MG63 (cell line): ENCODE measurements around the gene PRDM15. TPM values are rescaled to one million over a fixed set of nuclear protein-coding genes. Genes with fewer than 3 reads are reported as not detected.

Source experiments
- DNase-seq: peaks from one replicate; pipeline ENCODE4 v3.0.0-alpha.2; 2020
- H3K27me3 ChIP-seq: fragments of 250-450 bp; sonication (Bioruptor Pico); 2 replicates; pipeline ENCODE4 v1.5.1; 2020; ENCODE audit warnings: mild to moderate bottlenecking, moderate library complexity
- H3K36me3 ChIP-seq: fragments of 250-450 bp; sonication (Bioruptor Pico); 2 replicates; pipeline ENCODE4 v1.5.1; 2020; ENCODE audit warnings: mild to moderate bottlenecking, moderate library complexity
- H3K4me3 ChIP-seq: fragments of 250-450 bp; sonication (Bioruptor Pico); 2 replicates; pipeline ENCODE4 v1.5.1; 2020; ENCODE audit warnings: mild to moderate bottlenecking, moderate library complexity
- H3K9me3 ChIP-seq: fragments of 250-450 bp; sonication (Bioruptor Pico); 2 replicates; pipeline ENCODE4 v1.5.1; 2020; ENCODE audit warnings: mild to moderate bottlenecking, moderate library complexity
- total RNA-seq: library from RNA; depleted of rRNA; stranded (reverse); fragments of >200 nt; shearing (Covaris generic); gene quantifications from 2 replicates; pipeline ENCODE4 v1.2.3, GENCODE V29; 2014; ENCODE audit warnings: low replicate concordance

The PRDM15 gene
- total RNA-seq, 1 experiment from 2014 or later: 7.8 TPM

DNA sequence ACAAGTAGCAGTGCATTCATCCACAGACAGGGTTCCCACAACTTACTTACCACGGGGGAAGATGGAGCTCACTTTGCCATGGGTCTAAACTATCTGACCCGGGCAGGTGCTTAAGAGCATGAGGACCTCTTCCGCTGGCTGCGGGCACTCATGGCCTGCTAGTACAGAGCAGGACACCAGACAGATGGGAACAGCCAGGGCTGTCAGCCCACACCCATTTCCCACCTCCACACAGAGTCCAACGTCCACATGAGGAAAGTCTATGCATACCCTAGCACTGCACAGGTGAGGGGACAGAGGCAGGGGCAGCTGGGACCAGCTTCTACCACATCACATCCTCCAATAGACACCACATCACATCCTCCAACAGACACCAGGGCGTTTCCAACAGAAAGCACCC, 35.8 kb upstream of the PRDM15 start:
- no peak overlapping the region for H3K4me3 ChIP-seq
- no peak for DNase-seq
- no peaks in the 10 kb centered on the region for H3K9me3 ChIP-seq
- H3K36me3 ChIP-seq: peaks cover 67% of the 10 kb centered on the region
- H3K27me3 ChIP-seq: no peaks in the 10 kb centered on the region

DNA sequence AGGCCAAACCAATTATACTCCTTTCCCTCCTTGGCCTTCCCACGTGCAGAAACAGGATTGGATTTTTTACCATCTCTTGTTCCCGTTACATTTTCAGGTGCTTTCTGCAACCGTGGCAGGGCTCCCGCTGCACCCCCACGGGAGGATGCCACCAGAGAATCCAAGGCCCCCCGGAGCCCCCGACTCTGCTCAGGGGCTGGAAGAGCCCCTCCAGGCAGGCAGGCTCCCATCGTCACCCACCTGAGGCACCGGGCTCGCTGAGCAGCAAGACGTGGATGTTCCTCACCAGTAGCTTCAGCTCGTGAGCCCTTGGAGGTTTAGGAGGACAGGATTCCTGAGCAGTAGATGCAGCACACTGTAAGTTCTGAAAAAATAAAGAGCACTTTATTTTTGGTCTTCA, 35.2 kb upstream of the PRDM15 start:
- peaks cover 69% of the 10 kb centered on the region for H3K36me3 ChIP-seq

DNA sequence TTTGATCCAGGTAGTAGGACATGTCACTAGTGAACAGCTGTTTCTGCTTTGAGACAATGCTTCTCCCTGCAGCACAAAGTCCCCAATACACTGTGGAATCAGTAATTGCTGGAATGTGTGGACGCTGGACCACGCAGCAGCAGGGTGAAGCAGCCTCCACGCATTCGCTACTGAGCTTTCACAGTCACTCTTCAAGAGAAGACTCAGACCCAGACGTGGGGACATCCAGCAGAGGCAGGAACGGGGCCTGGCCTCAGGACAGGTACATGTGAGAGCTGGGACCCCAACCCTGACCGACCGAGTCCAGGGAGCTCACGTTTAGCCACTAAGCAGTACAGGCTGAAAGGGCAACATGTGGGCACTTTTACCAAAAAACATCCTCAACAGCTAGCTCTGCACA, 34.1 kb upstream of the PRDM15 start:
- peaks cover 75% of the 10 kb centered on the region for H3K36me3 ChIP-seq
- H3K4me3 ChIP-seq: no peak overlapping the region
- no peaks in the 10 kb centered on the region for H3K27me3 ChIP-seq
- no peak for DNase-seq
- no peaks in the 10 kb centered on the region for H3K9me3 ChIP-seq

More for the DNA sequence above, 35.2 kb upstream of the PRDM15 start:
- Histone ChIP-seq H3K4me3 (no peak overlapping the region), H3K9me3 (no peaks in the 10 kb centered on the region), H3K27me3 (no peaks in the 10 kb centered on the region)
- no peak for DNase-seq

DNA sequence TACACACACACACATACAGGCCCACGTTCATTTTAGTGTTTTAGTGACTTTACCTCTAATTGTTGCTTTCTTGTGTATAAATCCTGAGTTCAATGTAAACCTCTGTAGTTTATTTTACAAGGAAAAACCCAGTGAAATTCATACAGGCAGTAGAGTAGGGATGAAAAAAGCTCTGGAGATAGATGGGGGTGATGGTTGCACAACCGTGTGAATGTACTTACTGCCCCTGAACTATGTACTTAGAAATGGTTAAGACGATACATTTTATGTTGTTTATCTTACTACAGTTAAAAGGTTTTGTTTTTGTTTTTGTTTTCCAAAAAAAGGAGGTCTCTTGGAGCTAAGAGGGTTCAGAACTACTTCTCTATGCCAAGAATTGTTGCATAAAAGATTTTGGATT, 29.7 kb upstream of the PRDM15 start:
- DNase-seq: no peak
- Histone ChIP-seq H3K4me3 (no peak overlapping the region), H3K9me3 (no peaks in the 10 kb centered on the region), H3K36me3 (peaks cover 79% of the 10 kb centered on the region), H3K27me3 (no peaks in the 10 kb centered on the region)

DNA sequence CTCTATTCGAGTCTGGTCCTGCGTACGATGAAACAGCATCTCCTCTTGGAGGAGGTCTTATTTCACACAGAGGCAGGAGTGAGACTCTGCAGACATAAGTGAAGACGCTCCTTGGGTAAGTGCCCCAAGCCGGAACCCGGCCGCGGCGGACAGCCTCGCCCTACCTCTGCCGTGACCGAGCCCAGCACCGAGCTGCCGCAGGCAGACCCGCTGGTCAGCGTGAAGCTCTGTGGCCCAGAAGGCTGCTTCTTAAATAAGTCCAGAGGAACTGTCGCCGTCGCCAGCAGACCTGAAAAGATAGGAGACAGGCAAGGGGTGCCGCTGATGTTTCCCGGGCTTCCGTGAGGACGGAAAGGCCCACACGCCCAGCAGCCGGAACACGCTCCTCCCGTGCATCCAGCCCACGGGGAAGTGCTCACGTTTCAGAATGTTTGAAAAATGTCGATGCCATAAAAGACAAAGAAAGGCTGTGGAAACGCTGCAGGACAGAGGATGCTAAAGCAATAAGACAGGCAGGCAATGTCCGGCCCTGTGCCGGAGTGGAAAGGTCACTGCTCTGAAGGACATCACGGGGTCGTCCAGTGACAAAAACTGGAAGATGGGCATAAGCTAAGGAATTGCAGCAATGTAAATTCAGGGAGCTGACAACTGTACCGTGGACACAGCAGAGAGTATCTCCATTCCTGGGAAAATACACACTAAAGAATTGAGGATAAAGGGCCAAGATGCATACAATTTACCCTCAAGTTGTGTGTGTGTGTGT, 28.5 kb upstream of the PRDM15 start:
- peaks cover 77% of the 10 kb centered on the region for H3K36me3 ChIP-seq
- H3K9me3 ChIP-seq: no peaks in the 10 kb centered on the region
- H3K4me3 ChIP-seq: no peak overlapping the region
- no peaks in the 10 kb centered on the region for H3K27me3 ChIP-seq
- DNase-seq: no peak

DNA sequence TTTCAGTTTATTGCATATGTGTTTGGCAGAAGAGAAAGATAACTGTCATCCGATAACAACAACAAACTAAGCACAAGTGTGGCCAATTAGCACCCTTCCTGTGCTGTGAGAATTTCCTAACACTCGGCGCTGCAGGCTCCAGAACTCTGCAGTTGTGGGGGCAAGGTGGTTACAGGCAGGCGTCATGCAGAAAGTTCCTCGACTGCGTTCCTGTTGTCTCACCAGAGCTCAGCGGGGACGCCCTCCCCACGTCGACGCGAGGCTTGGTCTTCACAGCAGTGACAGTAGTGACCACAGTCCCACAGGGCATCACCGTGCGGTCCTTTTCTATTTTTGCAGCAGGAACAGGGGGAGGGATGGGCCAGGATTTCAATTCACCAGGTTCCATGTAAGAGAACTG, 27.6 kb upstream of the PRDM15 start:
- no peak for DNase-seq
- Histone ChIP-seq H3K4me3 (no peak overlapping the region), H3K27me3 (no peaks in the 10 kb centered on the region), H3K36me3 (peaks cover 74% of the 10 kb centered on the region), H3K9me3 (no peaks in the 10 kb centered on the region)

DNA sequence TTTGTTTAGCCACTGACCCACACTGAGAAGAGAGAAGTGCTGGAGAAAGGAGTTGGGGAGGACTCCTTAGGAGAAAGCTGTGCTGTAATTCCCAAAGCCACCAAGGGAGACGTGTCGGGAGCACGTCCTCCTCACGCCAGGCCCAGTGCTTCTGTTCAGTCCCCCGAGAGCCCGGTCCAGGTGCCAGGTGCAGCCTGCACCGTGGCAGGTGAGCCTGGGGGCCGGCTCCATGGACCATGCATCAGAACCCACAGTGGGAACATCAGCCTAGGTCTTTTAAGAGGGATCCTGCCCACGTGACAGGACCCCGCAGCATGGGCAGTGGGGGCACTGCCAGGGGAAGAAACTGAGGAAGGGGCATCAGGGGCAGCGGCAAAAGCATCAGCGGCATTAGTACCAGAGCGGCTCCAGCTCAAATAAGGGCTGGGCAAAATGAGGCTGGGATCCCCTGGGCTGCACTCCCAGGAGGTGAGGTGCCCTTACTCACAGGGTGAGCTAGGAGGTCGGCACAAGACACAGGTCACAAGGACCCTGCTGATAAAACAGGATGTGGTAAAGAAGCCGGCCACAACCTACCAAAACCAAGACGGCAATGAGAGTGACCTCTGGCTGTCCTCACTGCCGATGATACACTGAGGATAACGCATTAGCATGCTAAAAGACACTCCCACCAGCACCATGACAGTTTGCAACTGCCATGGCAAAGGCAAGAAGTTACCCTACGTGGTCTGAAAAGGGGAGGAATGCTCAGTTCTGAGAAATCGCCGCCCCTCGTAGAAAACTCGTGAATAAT, 24.6 kb upstream of the PRDM15 start:
- Histone ChIP-seq H3K36me3 (peaks cover 75% of the 10 kb centered on the region), H3K9me3 (no peaks in the 10 kb centered on the region), H3K4me3 (no peak overlapping the region), H3K27me3 (no peaks in the 10 kb centered on the region)
- DNase-seq: no peak

DNA sequence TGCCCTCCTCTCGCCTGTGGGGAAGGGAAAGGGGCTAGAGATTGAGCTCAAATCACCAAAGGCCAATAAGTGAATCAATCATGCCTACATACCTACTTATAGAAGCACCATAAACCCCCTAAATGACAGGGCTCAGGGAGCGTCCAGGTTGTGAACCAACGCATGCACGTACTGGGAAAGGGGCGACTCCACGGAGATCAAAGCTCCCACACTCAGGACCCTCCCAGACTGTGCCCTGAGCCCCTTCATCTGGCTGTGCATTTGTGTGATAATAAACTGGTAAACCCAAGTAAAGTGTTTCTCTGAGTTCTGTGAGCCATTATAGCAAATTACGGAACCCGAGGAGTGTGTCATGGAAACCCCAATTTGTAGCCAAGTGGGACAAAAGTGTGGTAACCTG, 23.8 kb upstream of the PRDM15 start:
- Histone ChIP-seq H3K27me3 (no peaks in the 10 kb centered on the region), H3K4me3 (no peak overlapping the region), H3K36me3 (peaks cover 74% of the 10 kb centered on the region), H3K9me3 (no peaks in the 10 kb centered on the region)
- DNase-seq: no peak

DNA sequence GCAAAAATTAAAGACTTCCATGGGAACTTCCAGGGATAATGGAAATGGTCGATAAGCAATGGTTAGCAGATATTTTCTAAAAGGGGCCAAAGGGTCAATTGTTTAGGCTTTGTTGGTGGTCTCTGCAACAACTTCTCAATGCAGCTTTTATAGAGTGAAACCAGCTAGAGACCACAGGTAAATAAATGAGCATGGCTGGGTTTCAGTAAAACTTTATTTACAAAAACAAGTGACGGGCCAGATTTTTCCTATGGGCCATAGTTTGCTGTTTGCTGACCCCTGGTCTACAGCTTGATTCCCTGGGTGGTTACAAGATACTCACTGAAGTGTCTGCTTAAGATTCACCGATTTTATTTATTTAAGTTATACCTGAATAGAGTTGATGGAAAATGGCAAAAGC, 22.6 kb upstream of the PRDM15 start:
- DNase-seq: no peak
- Histone ChIP-seq H3K9me3 (no peaks in the 10 kb centered on the region), H3K36me3 (peaks cover 67% of the 10 kb centered on the region), H3K27me3 (no peaks in the 10 kb centered on the region), H3K4me3 (no peak overlapping the region)

DNA sequence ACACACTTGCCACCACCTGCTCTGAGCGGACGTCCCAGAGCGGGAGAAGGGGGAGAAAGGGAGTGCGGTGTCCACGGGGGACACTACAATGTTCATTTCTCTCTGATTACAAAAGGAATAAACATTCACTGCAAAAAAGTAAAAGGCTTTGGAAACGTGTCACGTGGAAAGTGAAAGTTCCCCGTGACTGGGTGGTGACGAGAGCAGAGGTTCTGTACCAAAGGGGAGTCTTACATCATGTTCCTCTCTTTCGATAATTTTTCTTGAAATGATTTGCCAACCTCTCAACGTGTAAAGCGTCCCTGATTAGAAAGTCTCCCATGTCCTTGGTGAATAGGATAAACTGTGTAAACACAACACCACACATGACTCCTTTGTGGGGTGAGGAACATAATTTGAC, 22.0 kb upstream of the PRDM15 start:
- Histone ChIP-seq H3K27me3 (no peaks in the 10 kb centered on the region), H3K4me3 (no peak overlapping the region), H3K9me3 (no peaks in the 10 kb centered on the region), H3K36me3 (peaks cover 62% of the 10 kb centered on the region)
- DNase-seq: no peak

DNA sequence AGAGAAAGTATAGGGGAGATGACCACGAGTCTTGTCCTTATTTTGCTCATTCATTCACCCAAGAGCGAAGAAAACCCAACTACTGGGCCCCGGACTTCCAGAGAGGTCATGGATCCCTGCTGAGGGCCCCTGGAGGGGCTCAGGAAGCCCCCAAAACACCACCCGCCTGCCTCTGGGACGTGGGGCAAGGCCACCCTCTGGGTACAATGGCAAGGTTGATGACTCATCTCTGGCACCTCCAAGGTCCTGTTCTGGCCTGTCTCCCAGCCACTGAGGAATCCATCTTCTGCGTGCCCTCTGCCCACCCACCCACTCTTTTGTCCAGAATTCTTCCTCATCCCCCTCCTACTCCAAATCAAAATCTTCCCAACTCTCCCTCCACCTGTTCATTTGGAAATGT, 21.3 kb upstream of the PRDM15 start:
- Histone ChIP-seq H3K27me3 (no peaks in the 10 kb centered on the region), H3K36me3 (peaks cover 61% of the 10 kb centered on the region)

DNA sequence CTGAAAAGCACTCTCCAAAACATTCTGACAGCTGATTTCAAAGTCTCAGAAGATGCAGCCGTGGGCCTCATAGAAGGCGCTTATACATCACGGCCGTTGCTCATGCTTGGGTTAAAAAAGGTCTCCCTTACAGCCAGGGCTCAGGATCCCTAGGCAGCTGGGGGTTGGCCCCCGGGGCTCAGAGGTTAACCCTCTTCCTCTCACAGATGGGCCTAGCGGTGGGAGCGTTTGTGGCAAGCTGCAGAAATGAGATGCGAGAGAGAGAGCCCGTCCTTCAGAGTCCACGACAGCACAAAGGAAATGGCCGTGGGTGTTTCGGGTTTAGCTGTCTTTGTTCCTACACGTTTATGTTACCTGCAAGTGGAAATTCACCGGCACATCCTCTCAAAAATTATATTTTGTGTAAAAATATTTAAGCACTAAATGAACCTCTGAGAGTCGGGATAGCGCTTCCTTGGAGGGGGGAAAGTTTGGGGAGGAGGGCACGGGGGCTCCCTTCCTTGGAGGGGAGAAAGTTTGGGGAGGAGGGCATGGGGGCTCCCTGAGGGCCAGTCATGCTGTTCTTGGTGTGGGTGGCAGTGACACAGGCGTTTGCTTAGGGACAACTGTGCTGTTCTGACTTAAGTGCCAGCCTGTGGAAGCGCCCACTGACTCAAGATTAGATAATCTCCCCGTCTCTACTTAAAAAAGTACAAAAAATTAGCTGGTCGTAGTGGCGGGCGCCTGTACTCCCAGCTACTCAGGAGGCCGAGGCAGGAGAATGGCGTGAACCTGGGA, 20.5 kb upstream of the PRDM15 start:
- Histone ChIP-seq H3K4me3 (no peak overlapping the region), H3K9me3 (no peaks in the 10 kb centered on the region), H3K36me3 (peaks cover 63% of the 10 kb centered on the region), H3K27me3 (no peaks in the 10 kb centered on the region)
- no peak for DNase-seq

More for the DNA sequence above, 21.3 kb upstream of the PRDM15 start:
- no peak overlapping the region for H3K4me3 ChIP-seq
- no peaks in the 10 kb centered on the region for H3K9me3 ChIP-seq
- no peak for DNase-seq

DNA sequence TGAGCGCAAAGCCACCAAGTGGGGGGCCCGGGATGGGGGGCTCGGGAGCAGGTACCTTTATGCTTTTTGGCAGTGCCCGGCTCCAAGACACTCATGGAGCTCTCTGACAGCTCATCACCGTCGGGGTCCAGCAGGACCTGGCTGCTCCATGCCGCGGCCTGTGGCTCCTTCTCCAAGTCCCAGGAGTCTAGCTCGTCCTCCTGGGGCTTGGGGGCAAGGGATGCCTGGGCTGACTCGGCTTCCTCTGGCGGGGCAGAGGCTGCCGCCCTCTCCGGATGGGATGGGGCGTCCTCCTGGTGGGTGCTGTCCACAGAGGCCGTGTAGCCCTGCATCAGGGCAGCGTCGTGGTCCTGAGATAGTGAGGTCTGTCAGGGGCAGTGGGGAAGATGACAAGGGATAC, 19.9 kb upstream of the PRDM15 start:
- Histone ChIP-seq H3K9me3 (no peaks in the 10 kb centered on the region), H3K36me3 (peaks cover 62% of the 10 kb centered on the region), H3K27me3 (no peaks in the 10 kb centered on the region), H3K4me3 (no peak overlapping the region)
- DNase-seq: no peak

DNA sequence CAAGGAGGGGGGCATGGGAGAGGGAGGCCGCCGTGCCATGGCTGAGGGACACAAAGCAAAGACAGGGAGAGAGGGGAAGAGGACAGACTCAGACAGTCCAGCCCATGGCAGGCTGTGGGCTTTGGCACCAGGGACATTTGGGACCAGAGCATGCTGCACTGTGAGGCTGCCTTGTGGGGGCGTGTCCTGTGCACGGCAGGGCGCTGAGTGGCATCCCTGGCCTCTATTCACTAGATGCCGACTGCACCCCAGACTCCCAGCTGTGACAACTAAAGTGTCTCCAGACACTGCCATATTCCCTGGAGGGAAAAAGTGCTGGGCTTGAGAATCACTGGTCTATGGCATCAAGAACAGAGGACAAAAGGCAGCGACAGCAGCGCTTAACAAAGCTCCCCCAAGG, 18.6 kb upstream of the PRDM15 start:
- Histone ChIP-seq H3K9me3 (no peaks in the 10 kb centered on the region), H3K27me3 (no peaks in the 10 kb centered on the region), H3K4me3 (no peak overlapping the region), H3K36me3 (peaks cover 56% of the 10 kb centered on the region)
- no peak for DNase-seq

DNA sequence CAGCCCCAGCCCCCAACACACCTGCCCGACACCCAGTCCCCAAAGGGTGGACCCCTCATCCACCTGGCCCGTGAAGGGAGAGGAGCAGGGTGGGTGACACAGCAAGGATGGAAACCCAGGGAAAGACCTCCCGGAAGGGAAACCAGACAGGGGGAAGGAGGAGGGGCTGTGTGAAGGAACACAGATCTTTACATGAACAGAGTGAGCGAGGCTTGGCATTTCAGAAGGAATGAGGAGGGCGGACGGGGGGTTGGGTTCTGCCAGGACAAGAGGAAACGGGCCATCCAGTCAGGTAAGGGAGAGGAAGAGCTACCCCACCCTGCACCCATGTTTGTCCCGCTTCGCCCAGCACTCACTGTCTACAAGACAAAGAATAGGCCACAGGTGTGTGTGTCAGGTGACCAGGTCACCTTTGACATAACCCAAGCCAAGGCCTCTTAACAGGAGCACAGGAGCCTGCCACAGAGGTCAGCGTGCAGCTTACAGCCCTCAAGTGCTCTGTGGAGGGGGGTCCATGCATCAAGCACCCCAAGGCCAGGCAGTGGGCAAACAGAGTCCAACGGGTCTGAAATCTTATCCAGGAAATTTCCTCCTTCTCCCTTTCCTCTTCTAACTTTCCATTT, 18.0 kb upstream of the PRDM15 start:
- Histone ChIP-seq H3K9me3 (no peaks in the 10 kb centered on the region), H3K4me3 (no peak overlapping the region), H3K36me3 (peaks cover 53% of the 10 kb centered on the region), H3K27me3 (no peaks in the 10 kb centered on the region)
- DNase-seq: no peak

DNA sequence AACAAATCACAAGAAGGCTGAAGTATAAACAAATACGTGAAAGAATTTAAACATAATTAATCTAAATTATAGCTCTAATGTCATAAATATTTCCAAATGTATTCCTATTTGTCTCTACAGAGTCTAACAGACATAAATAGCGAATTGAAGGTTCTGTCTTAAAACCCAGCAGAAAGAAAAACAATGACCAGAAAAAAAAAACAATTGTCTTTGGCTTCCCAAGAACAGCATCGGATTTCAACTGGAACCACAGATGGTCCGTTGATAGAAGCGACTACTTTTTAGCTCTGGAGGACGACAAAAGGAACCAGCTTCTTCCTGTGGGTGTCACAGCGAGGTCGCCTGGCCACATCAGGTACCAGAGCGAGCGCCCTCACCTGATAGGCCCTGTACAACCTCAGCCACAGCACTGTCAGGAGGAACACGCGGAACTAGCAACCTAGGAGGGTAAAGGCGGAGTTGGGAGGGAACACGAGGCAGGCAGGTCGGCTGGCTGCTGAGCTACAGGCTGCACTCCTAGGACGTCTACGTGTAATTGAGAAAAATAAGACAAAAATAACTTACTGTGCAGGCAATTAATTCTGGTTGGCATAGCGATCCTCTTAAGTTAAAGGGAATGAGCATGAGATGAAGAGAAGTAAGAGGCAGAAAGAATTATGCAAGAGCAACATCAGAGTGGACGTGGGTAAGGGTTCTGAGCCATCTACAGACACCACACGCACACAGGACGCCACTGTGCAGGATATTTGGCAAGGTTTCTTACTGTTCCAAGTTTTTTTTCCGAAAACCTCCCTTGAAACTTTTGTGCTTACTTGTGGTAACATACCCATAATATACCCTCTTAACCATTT, 16.7 kb upstream of the PRDM15 start:
- Histone ChIP-seq H3K27me3 (no peaks in the 10 kb centered on the region), H3K4me3 (no peak overlapping the region), H3K9me3 (no peaks in the 10 kb centered on the region), H3K36me3 (peaks cover 43% of the 10 kb centered on the region)
- no peak for DNase-seq
